ENCODE data around the gene HVCN1. TPM values are rescaled to one million over a fixed set of nuclear protein-coding genes. Genes with fewer than 3 reads are reported as not detected.
"Not testable (repeated sequence)": the region's sequence is repeated elsewhere in the genome, so short reads cannot be mapped to it uniquely, and the experiment has no call there.

The HVCN1 gene
- total RNA-seq, 1 experiment from 2014 or later, result 0.23 TPM

DNA sequence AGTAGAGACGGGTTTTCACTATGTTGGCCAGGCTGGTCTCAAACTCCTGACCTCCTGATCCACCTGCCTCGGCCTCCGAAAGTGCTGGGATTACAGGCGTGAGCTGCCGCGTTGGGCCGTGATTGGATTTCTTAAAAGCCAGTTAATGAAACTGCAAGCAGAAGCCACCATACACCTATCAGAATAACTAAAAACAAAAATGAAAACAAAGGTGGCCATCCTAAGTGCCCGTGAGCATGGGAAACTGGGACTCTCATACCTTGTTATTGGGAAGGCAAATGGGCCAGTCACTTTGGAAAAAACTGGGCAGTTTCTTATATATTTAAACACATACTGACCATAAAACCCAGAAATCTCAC, 82.7 kb downstream of the HVCN1 start:
- POLR2A ChIA-PET, result no interaction called here
- Histone ChIP-seq H3K4me3 (ENCODE audit: low read depth, low read length) (no peak overlapping the region), H3K4me1 (no peaks in the 10 kb centered on the region), H3K27me3 (replicated peaks; ENCODE audit: control insufficient read depth, insufficient read depth, low read length) (no peaks in the 10 kb centered on the region), H3K9me3 (no peaks in the 10 kb centered on the region), H3K36me3 (ENCODE audit: control insufficient read depth, insufficient read depth, low read length) (no peaks in the 10 kb centered on the region)
- Mint-ChIP-seq H3K27me3 (ENCODE audit: insufficient read depth, unreplicated experiment) (no peaks in the 10 kb centered on the region), H3K27ac (ENCODE audit: unreplicated experiment) (no peak overlapping the region), H3K36me3 (ENCODE audit: insufficient read depth, unreplicated experiment) (no peaks in the 10 kb centered on the region), H3K4me1 (ENCODE audit: low read depth, unreplicated experiment) (no peaks in the 10 kb centered on the region), H3K9me3 (ENCODE audit: unreplicated experiment) (no peaks in the 10 kb centered on the region), H3K4me3 (ENCODE audit: unreplicated experiment) (no peak overlapping the region)
- DNase-seq, result no peak
- intact Hi-C loops (cut with micrococcal nuclease; ENCODE audit: unreplicated experiment), result no loop called here
- TF ChIP-seq, protein P1, sequence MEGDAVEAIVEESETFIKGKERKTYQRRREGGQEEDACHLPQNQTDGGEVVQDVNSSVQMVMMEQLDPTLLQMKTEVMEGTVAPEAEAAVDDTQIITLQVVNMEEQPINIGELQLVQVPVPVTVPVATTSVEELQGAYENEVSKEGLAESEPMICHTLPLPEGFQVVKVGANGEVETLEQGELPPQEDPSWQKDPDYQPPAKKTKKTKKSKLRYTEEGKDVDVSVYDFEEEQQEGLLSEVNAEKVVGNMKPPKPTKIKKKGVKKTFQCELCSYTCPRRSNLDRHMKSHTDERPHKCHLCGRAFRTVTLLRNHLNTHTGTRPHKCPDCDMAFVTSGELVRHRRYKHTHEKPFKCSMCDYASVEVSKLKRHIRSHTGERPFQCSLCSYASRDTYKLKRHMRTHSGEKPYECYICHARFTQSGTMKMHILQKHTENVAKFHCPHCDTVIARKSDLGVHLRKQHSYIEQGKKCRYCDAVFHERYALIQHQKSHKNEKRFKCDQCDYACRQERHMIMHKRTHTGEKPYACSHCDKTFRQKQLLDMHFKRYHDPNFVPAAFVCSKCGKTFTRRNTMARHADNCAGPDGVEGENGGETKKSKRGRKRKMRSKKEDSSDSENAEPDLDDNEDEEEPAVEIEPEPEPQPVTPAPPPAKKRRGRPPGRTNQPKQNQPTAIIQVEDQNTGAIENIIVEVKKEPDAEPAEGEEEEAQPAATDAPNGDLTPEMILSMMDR (IDR thresholded peaks at IDR 0.05; ENCODE audit: insufficient read depth in 1 of 2, low read depth in 1 of 2, low read length in 1 of 2, severe bottlenecking in 1 of 2, unreplicated experiment in 1 of 2), result no peak
- BruUV-seq (replicated peaks), result no TSS peak
- CTCF ChIA-PET, result interaction anchor here (0.7 to 1.0 kb wide), 2 partner anchors 99 to 1964 kb away, joined by 3 read pairs; no protein-coding TSS in a partner anchor

DNA sequence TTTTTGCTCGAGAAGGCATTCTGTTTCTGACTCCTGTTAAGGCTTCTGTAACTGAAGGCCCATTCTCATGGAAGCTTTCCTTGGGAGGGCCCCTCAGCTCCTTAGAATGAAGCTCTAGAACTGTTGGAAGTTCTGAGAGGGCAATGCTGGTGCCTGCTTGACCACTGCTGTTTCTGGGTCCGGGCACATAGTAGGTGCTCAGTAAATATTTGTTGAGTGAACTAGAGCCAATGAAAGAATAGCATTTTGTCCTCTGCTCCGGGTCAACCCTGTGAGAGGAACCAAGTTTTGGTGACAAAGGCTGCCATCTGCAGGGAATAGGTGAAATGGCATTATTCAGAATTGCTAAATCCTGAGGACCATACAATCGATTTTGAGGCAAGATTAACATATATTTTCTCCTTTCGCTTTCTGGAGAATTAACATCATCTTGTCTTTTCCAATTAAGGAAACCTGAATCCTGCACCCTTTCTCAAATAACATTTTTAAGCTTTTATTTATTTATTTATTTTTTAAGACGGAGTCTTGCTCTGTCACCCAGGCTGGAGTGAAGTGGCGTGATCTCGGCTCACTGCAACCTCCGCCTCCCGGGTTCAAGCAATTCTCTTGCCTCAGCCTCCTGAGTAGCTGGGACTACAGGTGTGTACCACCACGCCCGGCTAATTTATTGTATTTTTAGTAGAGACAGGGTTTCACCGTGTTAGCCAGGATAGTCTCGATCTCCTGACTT, 86.7 kb downstream of the HVCN1 start:
- H3K4me3 ChIP-seq (ENCODE audit: low read depth, low read length); BruUV-seq (replicated peaks); POLR2A ChIA-PET; H3K36me3 ChIP-seq (ENCODE audit: control insufficient read depth, insufficient read depth, low read length); H3K27me3 Mint-ChIP-seq (ENCODE audit: insufficient read depth, unreplicated experiment); H3K27me3 ChIP-seq (replicated peaks; ENCODE audit: control insufficient read depth, insufficient read depth, low read length); H3K9me3 Mint-ChIP-seq (ENCODE audit: unreplicated experiment); H3K4me1 ChIP-seq; H3K4me1 Mint-ChIP-seq (ENCODE audit: low read depth, unreplicated experiment); H3K27ac Mint-ChIP-seq (ENCODE audit: unreplicated experiment); H3K36me3 Mint-ChIP-seq (ENCODE audit: insufficient read depth, unreplicated experiment); H3K9me3 ChIP-seq; H3K4me3 Mint-ChIP-seq (ENCODE audit: unreplicated experiment): not testable (repeated sequence)
- DNase-seq, result peak; percentile 38 to 60
- TF ChIP-seq, protein P1 (IDR thresholded peaks at IDR 0.05; ENCODE audit: insufficient read depth in 1 of 2, low read depth in 1 of 2, low read length in 1 of 2, severe bottlenecking in 1 of 2, unreplicated experiment in 1 of 2), result peak; percentile 70 to 77
- CTCF ChIA-PET, result interaction anchor here (1.0 to 2.9 kb wide), 7 partner anchors 12 to 285 kb away, joined by 3 to 25 read pairs (median 4); partner anchors contain the start of genes ARPC3, FAM216A, GPN3 and RAD9B
- intact Hi-C loops (cut with micrococcal nuclease; ENCODE audit: unreplicated experiment), result loop anchor here (1.0 kb wide), 3 partner anchors 134 to 247 kb away; partner anchors contain the start of genes ARPC3, FAM216A and GPN3

DNA sequence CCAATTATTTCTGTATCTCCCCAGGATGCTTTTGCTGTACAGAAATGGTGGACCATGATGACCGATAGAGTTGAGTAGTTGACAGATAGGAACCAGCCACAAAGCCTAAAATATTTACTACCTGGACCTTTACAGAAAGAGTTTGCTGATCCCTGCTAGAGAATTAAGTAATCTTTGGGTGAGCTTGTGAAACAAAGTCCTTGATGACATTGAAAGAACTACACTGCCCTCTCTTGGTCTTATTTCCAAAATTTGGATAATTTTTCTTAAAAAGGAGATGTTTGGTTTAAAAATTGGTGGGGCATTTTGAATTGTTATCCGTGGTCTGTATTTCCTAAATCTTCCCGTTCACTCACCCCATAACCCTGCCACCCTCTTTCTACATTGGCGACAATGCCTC, 88.7 kb downstream of the HVCN1 start:
- peak in 1 of 2 experiments; percentile 48 for DNase-seq
- no peaks in the 10 kb centered on the region for H3K4me1 Mint-ChIP-seq (ENCODE audit: low read depth, unreplicated experiment)
- TF ChIP-seq, protein P1 (IDR thresholded peaks at IDR 0.05; ENCODE audit: insufficient read depth in 1 of 2, low read depth in 1 of 2, low read length in 1 of 2, severe bottlenecking in 1 of 2, unreplicated experiment in 1 of 2), result peak; percentile 10 to 68
- H3K9me3 Mint-ChIP-seq (ENCODE audit: unreplicated experiment), result no peaks in the 10 kb centered on the region
- ChIA-PET CTCF (interaction anchor here (0.9 to 2.9 kb wide), 5 partner anchors 48 to 151 kb away, joined by 3 to 25 read pairs (median 6); partner anchors contain the start of genes ARPC3, FAM216A and GPN3), POLR2A (interaction anchor here (0.8 to 1.0 kb wide), 2 partner anchors 98 to 132 kb away, joined by 3 to 7 read pairs; partner anchors contain the start of genes FAM216A, GPN3 and RAD9B)
- BruUV-seq (replicated peaks), result no TSS peak
- H3K36me3 ChIP-seq (ENCODE audit: control insufficient read depth, insufficient read depth, low read length), result no peaks in the 10 kb centered on the region
- intact Hi-C loops (cut with micrococcal nuclease; ENCODE audit: unreplicated experiment), result loop anchor here (1.0 to 2.0 kb wide), 3 partner anchors 17 to 88 kb away; partner anchors contain the start of gene PPTC7
- H3K4me3 Mint-ChIP-seq (ENCODE audit: unreplicated experiment), result no peak overlapping the region
- H3K36me3 Mint-ChIP-seq (ENCODE audit: insufficient read depth, unreplicated experiment), result no peaks in the 10 kb centered on the region
- H3K4me3 ChIP-seq (ENCODE audit: low read depth, low read length), result no peak overlapping the region
- H3K27me3 ChIP-seq (replicated peaks; ENCODE audit: control insufficient read depth, insufficient read depth, low read length), result no peaks in the 10 kb centered on the region
- H3K9me3 ChIP-seq, result no peaks in the 10 kb centered on the region
- H3K27ac Mint-ChIP-seq (ENCODE audit: unreplicated experiment), result no peak overlapping the region
- H3K27me3 Mint-ChIP-seq (ENCODE audit: insufficient read depth, unreplicated experiment), result no peaks in the 10 kb centered on the region
- no peaks in the 10 kb centered on the region for H3K4me1 ChIP-seq

Data from Caco-2 (cell line).